GM04504 (cell line): ENCODE data around the gene MOV10L1.
"Not testable (repeated sequence)": the region's sequence is repeated elsewhere in the genome, so short reads cannot be mapped to it uniquely, and the experiment has no call there.

Source experiments
- DNase-seq: peaks from one replicate; pipeline ENCODE4 v3.0.0-alpha.2; 2012; ENCODE audit warnings: low read depth

Gene MOV10L1

GRCh38 chr22:50138988-50139387, 49.2 kb downstream of the MOV10L1 start:
- DNase-seq = no peak

GRCh38 chr22:50139843-50140415, 50.1 kb downstream of the MOV10L1 start:
- no peak for DNase-seq

- DNase-seq = no peak
These were observed 50.8 kb downstream of the MOV10L1 start for GRCh38 chr22:50140615-50141014.

- DNase-seq = no peak
These were observed 51.7 kb downstream of the MOV10L1 start for GRCh38 chr22:50141462-50141861.

- no peak for DNase-seq
These were observed 52.1 kb downstream of the MOV10L1 start for GRCh38 chr22:50141891-50142363.

- no peak for DNase-seq
These were observed 53.3 kb downstream of the MOV10L1 start for GRCh38 chr22:50143096-50143495.

GRCh38 chr22:50144005-50144614, 54.3 kb downstream of the MOV10L1 start:
- DNase-seq = no peak

GRCh38 chr22:50145721-50146438, 56.1 kb downstream of the MOV10L1 start:
- DNase-seq = no peak

- peak; percentile 28 for DNase-seq
These were observed 56.8 kb downstream of the MOV10L1 start for GRCh38 chr22:50146439-50147238.

- not testable (repeated sequence) for DNase-seq
These were observed 57.7 kb downstream of the MOV10L1 start for GRCh38 chr22:50147258-50148165.

- no peak for DNase-seq
These were observed 58.3 kb downstream of the MOV10L1 start for GRCh38 chr22:50148166-50148500.

- no peak for DNase-seq
These were observed 59.4 kb downstream of the MOV10L1 start for GRCh38 chr22:50148991-50149721.

GRCh38 chr22:50150161-50151129, 60.6 kb downstream of the MOV10L1 start:
- no peak for DNase-seq

GRCh38 chr22:50151571-50152537, 62.0 kb downstream of the MOV10L1 start:
- no peak for DNase-seq

- DNase-seq = no peak
These were observed 63.4 kb downstream of the MOV10L1 start for GRCh38 chr22:50153056-50153755.

GRCh38 chr22:50153756-50154140, 63.9 kb downstream of the MOV10L1 start:
- DNase-seq = no peak

GRCh38 chr22:50157709-50158375, 68.0 kb downstream of the MOV10L1 start:
- no peak for DNase-seq
